Neural cell (in vitro differentiated cells): ENCODE measurements around the gene RNASE9.

Experiments used
- EZH2 ChIP-seq: fragments of 200-600, 300-800 bp; shearing (Covaris generic), sonication (generic); IDR thresholded peaks from 2 replicates; pipeline ENCODE4 v1.6.1; 2014; ENCODE audit warnings: antibody characterized with exemption, low read length, borderline replicate concordance, mild to moderate bottlenecking; ENCODE audit not compliant: insufficient read depth, poor library complexity, severe bottlenecking
- REST ChIP-seq: IDR thresholded peaks from 2 replicates; pipeline ENCODE4 v1.6.1; 2012; ENCODE audit warnings: borderline replicate concordance

GRCh38 chr14:20559461-20559904 lies 1.4 kb downstream of the RNASE9 start:
- TF ChIP-seq EZH2 (no peak), REST (no peak)
